Thyroid gland (tissue), 4 donors: ENCODE results near the gene CLINT1. TPM values are rescaled to one million over a fixed set of nuclear protein-coding genes. Genes with fewer than 3 reads are reported as not detected.

Experiments used
- DNase-seq, 2 donors: peaks; one replicate each; pipeline ENCODE4 v3.0.0-alpha.2; 2019
- H3K27ac ChIP-seq, 3 donors: fragments of 200-600 bp; sonication (generic); 1 replicate in 2 of 3; 2 replicates in 1 of 3; pipeline ENCODE4 v1.5.1; 2016 to 2019; ENCODE audit warnings: mild to moderate bottlenecking in 1 of 3, moderate library complexity in 1 of 3
- H3K27me3 ChIP-seq: fragments of 200-600 bp; sonication (generic); one replicate; pipeline ENCODE4 v1.5.1; 2019
- H3K36me3 ChIP-seq, 2 donors: fragments of 200-600 bp; sonication (generic); one replicate each; pipeline ENCODE4 v1.5.1; 2016 to 2019
- H3K4me1 ChIP-seq, 2 donors: fragments of 200-600 bp; sonication (generic); one replicate each; pipeline ENCODE4 v1.5.1; 2017 to 2019
- H3K4me3 ChIP-seq, 3 donors: fragments of 200-600 bp; sonication (generic); replicated peaks in 1 of 3; 1 replicate in 2 of 3; 2 replicates in 1 of 3; pipeline ENCODE4 v1.5.1; 2016; ENCODE audit warnings: mild to moderate bottlenecking in 1 of 3
- H3K9me3 ChIP-seq: fragments of 200-600 bp; sonication (generic); one replicate; pipeline ENCODE4 v1.5.1; 2017
- CTCF ChIP-seq, 6 experiments: fragments of 200-600 bp in 3 of 6; fragments of 450-650 bp in 3 of 6; sonication (generic) in 3 of 6; IDR thresholded peaks; one replicate each; pipeline ENCODE4 v1.5.1; 2016 to 2019; ENCODE audit warnings: antibody characterized with exemption in 6 of 6, mild to moderate bottlenecking in 2 of 6, inconsistent platforms in 1 of 6, moderate library complexity in 1 of 6
- POLR2A ChIP-seq, 2 donors: fragments of 450-650 bp; IDR thresholded peaks; one replicate each; pipeline ENCODE4 v1.6.1; 2017; ENCODE audit warnings: antibody characterized with exemption in 2 of 2, mild to moderate bottlenecking in 2 of 2, moderate library complexity in 1 of 2
- WGBS, 2 donors: methylation state at CpG; one replicate each; pipeline ENCODE4 v1.1.5; 2017; 5-methylcytosine and 5-hydroxymethylcytosine counted together
- intact Hi-C: fragments of 100-400 bp; cut with DNase I; formaldehyde crosslinking; loops from one replicate; pipeline ENCODE4 v1.15.1; 2023
- total RNA-seq, 4 donors: library from RNA; depleted of rRNA; stranded (reverse); fragments of >200 nt; gene quantifications; one replicate each; pipeline ENCODE4 v1.2.3, GENCODE V29; 2016

Gene CLINT1
- total RNA-seq = 100 to 1,000 TPM; 126 to 198 (median 159) TPM

GRCh38 chr5:157858527-157859226, at the start of gene CLINT1:
Gene CLINT1 (minus strand): TSS chr5:157859145. CDS start chr5:157858970, 175 bp downstream.
- H3K9me3 ChIP-seq = no peaks in the 10 kb centered on the region
- peak within 1 kb of the TSS; percentile 60 to 94 (median 94) for H3K27ac ChIP-seq
- no peaks in the 10 kb centered on the region for H3K36me3 ChIP-seq
- peak within 1 kb of the TSS; percentile 62 to 88 (median 87) for H3K4me3 ChIP-seq
- peaks cover 5 to 20% of the 10 kb centered on the region in 2 donors for H3K4me1 ChIP-seq
- WGBS, 2 donors = 0 to 1% methylated on average over 14 to 19 of the region's 59 CpGs
- DNase-seq = peak; percentile 90 to 93
- H3K27me3 ChIP-seq = no peaks in the 10 kb centered on the region
- intact Hi-C loops = loop anchor here (10.0 kb wide), 1 partner anchor 86 kb away; no protein-coding TSS in a partner anchor
- TF ChIP-seq CTCF (IDR thresholded peaks at IDR 0.05) (no peak), POLR2A (IDR thresholded peaks at IDR 0.05) (peak; percentile 43 to 90)

DNA sequence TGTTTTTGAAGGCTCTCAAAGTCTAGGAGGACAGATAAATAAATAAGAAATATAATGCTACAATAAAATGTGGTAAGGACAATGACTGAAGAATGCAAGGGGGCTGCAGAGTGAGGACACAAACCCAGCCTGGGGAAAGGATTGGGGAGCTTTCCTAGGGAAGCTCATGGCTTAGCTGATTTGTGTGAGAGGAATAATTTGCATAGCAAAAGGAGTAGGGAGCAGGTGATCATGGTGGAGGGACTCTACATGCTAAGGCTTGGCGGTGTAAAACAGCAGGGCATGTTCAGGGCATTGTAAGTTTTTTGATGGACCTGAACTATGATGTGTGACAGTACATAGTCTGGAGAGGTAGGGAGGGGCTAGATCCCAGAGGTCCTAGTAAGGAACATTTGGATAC, 49.5 kb upstream of the CLINT1 start:
- Histone ChIP-seq H3K4me1 (peaks cover 11 to 12% of the 10 kb centered on the region in 2 donors), H3K36me3 (no peaks in the 10 kb centered on the region), H3K9me3 (no peaks in the 10 kb centered on the region), H3K27me3 (no peaks in the 10 kb centered on the region), H3K4me3 (no peak overlapping the region), H3K27ac (no peak overlapping the region)
- 96 to 97% methylated on average over 1 of the region's 1 CpG for WGBS, 2 donors
- TF ChIP-seq CTCF (IDR thresholded peaks at IDR 0.05) (no peak), POLR2A (IDR thresholded peaks at IDR 0.05) (no peak)
- intact Hi-C loops = no loop called here
- no peak for DNase-seq

DNA sequence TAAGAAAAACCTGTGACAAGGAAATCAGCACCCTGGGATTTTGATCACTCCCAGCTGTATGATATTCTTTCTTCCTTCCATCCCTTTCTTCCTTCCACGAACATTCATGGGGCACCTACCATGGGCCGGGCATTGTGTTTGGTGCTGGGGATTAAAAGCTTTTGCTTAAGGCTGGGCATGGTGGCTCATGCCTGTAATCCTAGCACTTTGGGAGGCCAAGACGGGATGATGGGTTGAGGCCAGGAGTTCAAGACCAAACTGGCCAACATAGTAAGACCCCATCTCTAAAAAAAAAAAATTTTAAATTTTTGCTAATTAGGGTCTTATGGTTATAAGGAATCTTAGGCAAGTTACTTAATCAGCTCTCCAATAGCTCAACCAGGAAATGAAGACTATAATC, 48.5 kb upstream of the CLINT1 start:
- H3K4me1 ChIP-seq = peaks cover 3% of the 10 kb centered on the region in 2 donors
- TF ChIP-seq CTCF (IDR thresholded peaks at IDR 0.05) = no peak
- TF ChIP-seq POLR2A (IDR thresholded peaks at IDR 0.05) = no peak
- H3K27ac ChIP-seq = no peak overlapping the region
- H3K27me3 ChIP-seq = no peaks in the 10 kb centered on the region
- WGBS, 2 donors = 94 to 97% methylated on average over 3 of the region's 3 CpGs
- intact Hi-C loops = no loop called here
- DNase-seq = no peak
- H3K4me3 ChIP-seq = no peak overlapping the region
- no peaks in the 10 kb centered on the region for H3K9me3 ChIP-seq
- no peaks in the 10 kb centered on the region for H3K36me3 ChIP-seq

DNA sequence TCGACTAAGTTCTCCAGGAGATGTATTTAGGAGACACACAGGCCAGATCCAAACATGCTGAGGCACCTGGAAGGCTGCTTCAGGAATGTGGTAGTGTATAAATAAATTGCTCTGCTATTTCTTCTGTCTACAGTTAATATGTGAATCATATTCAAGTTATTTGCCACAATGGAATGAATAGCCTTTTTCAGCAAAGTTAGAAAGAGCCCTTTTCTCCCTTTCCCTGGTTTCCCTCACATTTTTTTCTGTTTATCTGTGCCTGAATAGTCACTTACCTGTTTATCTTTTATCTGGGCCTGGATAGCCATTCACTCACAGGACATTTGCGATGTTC, 44.1 kb upstream of the CLINT1 start:
- Histone ChIP-seq H3K4me1 (no peaks in the 10 kb centered on the region), H3K36me3 (no peaks in the 10 kb centered on the region), H3K4me3 (no peak overlapping the region), H3K9me3 (no peaks in the 10 kb centered on the region), H3K27ac (no peak overlapping the region), H3K27me3 (no peaks in the 10 kb centered on the region)
- no peak for DNase-seq
- TF ChIP-seq POLR2A (IDR thresholded peaks at IDR 0.05) (no peak), CTCF (IDR thresholded peaks at IDR 0.05) (no peak)
- WGBS, 2 donors = 81 to 91% methylated on average over 2 of the region's 2 CpGs
- intact Hi-C loops = no loop called here

- no peak overlapping the region for H3K27ac ChIP-seq
- no peak for TF ChIP-seq POLR2A (IDR thresholded peaks at IDR 0.05)
- no peak for TF ChIP-seq CTCF (IDR thresholded peaks at IDR 0.05)
- H3K4me3 ChIP-seq = no peak overlapping the region
- no peaks in the 10 kb centered on the region for H3K36me3 ChIP-seq
- H3K9me3 ChIP-seq = no peaks in the 10 kb centered on the region
- DNase-seq = no peak
- intact Hi-C loops = no loop called here
- WGBS, 2 donors = 76 to 77% methylated on average over 9 of the region's 9 CpGs
- no peaks in the 10 kb centered on the region for H3K27me3 ChIP-seq
- no peaks in the 10 kb centered on the region for H3K4me1 ChIP-seq
Measured at GRCh38 chr5:157902449-157903116, 43.6 kb upstream of the CLINT1 start.
